Stimulated activated CD8-positive, alpha-beta memory T cell treated with anti-CD3 and anti-CD28 coated beads, Interleukin-2, amount 100 ng/mL, for 48 hours (primary cell): ENCODE data around the gene FBXW8.

Source experiments
- DNase-seq, 2 donors: peaks; one replicate each; pipeline ENCODE4 v3.0.0-alpha.2; 2020; ENCODE audit warnings: low read depth in 2 of 2

The FBXW8 gene

GRCh38 chr12:116924558-116925453 lies 14.1 kb downstream of the FBXW8 start:
- DNase-seq = peak; percentile 14 to 20

GRCh38 chr12:116926283-116927243 lies 15.8 kb downstream of the FBXW8 start:
- DNase-seq = no peak

GRCh38 chr12:116927244-116927940 lies 16.6 kb downstream of the FBXW8 start:
- DNase-seq = no peak

GRCh38 chr12:116928504-116928903 lies 17.8 kb downstream of the FBXW8 start:
- DNase-seq = no peak

GRCh38 chr12:116929885-116930284 lies 19.1 kb downstream of the FBXW8 start:
- DNase-seq = no peak

- DNase-seq = no peak
Observed at GRCh38 chr12:116931665-116932064, 20.9 kb downstream of the FBXW8 start.

GRCh38 chr12:116933091-116933490 lies 22.3 kb downstream of the FBXW8 start:
- no peak for DNase-seq

- no peak for DNase-seq
Observed at GRCh38 chr12:116933512-116934246, 22.9 kb downstream of the FBXW8 start.

- DNase-seq = no peak
Observed at GRCh38 chr12:116934908-116935705, 24.4 kb downstream of the FBXW8 start.

- no peak for DNase-seq
Observed at GRCh38 chr12:116937640-116938039, 26.9 kb downstream of the FBXW8 start.

GRCh38 chr12:116939734-116940133 lies 29.0 kb downstream of the FBXW8 start:
- DNase-seq = no peak

- DNase-seq = no peak
Observed at GRCh38 chr12:116941188-116941587, 30.4 kb downstream of the FBXW8 start.

- no peak for DNase-seq
Observed at GRCh38 chr12:116943419-116944372, 32.9 kb downstream of the FBXW8 start.

- no peak for DNase-seq
Observed at GRCh38 chr12:116945886-116946550, 35.3 kb downstream of the FBXW8 start.

GRCh38 chr12:116948298-116948697 lies 37.5 kb downstream of the FBXW8 start:
- no peak for DNase-seq

GRCh38 chr12:116950628-116951325 lies 40.0 kb downstream of the FBXW8 start:
- DNase-seq = no peak

- DNase-seq = no peak
Observed at GRCh38 chr12:116954710-116955381, 44.1 kb downstream of the FBXW8 start.
